GM19397 (cell line): Measurements from ENCODE around the gene DRG1.
"Not testable (repeated sequence)": the region's sequence is repeated elsewhere in the genome, so short reads cannot be mapped to it uniquely, and the experiment has no call there.

Experiments used
- ATAC-seq: cut with Tn5 transposase; IDR thresholded peaks from one replicate; pipeline ENCODE4 v1.9.1; 2021; ENCODE audit warnings: mild to moderate bottlenecking, moderate library complexity; ENCODE audit not compliant: unreplicated experiment

The DRG1 gene, protein sequence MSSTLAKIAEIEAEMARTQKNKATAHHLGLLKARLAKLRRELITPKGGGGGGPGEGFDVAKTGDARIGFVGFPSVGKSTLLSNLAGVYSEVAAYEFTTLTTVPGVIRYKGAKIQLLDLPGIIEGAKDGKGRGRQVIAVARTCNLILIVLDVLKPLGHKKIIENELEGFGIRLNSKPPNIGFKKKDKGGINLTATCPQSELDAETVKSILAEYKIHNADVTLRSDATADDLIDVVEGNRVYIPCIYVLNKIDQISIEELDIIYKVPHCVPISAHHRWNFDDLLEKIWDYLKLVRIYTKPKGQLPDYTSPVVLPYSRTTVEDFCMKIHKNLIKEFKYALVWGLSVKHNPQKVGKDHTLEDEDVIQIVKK

DNA sequence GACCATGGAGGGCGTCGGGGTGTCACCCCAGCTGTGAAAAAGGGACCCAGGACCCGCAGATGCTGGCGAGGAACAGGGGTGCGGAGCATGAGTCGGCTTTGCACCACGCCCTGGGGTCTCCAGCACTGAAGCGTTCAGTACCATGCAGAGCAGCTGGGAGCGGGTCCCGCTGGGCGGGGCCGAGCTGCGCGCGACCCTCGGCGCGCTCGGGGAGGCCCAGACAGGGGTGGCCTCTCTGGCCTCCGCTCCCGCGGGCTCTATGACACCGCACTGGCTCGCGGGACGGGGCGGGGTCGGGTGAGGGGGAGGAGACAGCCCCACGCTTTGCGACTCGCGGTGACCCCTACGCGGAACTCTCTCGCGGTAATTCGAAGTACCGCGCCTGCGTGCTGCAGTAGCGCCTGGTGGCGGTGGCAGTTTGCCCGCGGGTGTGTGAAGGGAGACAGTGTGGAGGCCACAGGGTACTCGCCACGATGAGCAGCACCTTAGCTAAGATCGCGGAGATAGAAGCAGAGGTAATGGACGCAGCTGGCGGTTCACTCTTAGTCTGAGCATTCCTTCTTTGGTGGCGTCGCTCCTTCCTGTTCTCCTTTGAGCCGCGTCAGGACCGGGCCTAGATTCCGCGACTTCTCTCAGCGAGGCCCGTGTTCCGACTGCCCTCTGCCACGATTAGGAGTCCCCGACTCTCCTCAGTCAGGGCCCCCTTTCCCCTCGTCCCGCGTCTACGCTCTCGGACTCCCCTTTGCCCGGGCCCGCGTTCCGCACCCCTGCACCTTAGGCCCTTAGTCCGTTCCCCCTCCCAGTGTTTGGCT is at the start of gene DRG1:
DRG1 (plus strand) TSS at position 394 of the 812 bp plus-strand sequence; CDS start at position 474, 80 bp downstream.
- ATAC-seq = peak; percentile 94

DNA sequence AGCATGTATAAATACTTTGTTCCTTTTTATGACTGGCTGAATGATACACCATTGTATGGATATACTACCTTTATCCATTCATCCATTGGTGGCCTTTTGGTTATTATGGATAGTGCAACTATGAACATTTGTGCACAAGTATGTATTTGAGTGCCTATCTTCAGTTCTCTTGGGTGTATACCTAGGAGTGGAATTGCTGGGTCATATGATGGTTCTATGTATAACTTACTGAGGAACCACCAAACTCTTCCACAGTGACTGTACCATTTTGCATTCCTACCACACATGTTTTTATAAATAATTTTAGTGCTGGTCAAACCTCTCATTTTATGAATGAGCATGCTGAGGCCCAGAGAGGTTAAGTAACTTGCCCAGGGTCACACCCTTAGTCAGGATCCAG is 49.4 kb upstream of the DRG1 start:
- ATAC-seq = no peak

DNA sequence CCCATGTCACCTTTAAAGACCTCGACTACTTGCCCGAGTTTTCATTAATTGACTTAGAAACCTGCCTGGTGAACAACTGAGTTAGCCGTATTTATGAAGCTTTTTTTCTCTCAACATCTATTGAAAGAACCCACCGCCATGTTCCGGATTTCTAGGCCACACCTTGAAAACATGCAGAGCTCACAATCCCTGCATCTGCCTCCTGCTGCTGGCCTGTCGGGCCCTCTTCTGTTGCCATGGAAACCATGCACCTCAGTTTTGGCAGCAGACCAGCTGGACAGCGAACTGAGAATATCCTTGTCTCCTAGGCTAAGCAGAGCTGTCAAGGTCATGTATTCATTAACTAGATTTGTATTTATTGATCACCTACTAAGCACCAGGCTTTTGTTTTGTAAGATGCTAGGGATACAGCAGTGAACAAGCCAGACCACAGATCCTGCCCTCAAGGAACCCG is 49.0 kb upstream of the DRG1 start:
- ATAC-seq = no peak

DNA sequence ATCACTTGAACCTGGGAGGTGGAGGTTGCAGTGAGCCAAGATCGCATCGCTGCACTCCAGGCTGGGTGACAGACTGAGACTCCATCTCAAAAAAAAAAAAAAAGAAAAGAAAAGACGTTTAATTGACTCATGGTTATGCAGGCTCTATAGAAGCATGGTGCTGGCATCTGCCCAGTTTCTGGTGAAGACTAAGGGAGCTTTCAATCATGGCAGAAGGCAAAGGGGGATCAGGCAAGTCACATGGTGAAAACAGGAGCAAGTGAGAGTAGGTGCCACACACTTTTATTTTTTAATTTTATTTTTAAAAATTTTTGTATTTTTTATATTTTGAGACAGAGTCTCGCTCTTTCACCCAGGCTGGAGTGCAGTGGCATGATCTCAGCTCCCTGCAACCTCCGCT is 44.9 kb upstream of the DRG1 start:
- ATAC-seq = no peak

DNA sequence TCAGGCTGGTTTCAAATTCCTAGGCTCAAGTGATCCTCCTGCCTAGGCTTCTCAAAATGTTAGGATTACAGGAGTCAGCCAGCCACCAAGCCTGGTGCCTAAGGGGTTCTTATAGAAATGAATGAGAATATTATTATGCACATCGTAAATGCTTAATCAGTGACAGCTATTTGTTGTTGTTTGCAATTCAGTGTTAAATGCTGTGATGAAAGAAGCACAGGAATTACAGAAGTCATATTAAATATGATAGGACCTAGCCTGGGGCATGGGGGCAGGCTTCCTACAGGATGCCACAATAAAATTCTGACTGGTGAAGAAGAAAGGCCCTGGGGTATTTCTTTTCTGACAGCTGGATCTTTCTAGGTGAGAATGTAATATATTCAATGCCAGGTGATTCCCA is 39.4 kb upstream of the DRG1 start:
- no peak for ATAC-seq

DNA sequence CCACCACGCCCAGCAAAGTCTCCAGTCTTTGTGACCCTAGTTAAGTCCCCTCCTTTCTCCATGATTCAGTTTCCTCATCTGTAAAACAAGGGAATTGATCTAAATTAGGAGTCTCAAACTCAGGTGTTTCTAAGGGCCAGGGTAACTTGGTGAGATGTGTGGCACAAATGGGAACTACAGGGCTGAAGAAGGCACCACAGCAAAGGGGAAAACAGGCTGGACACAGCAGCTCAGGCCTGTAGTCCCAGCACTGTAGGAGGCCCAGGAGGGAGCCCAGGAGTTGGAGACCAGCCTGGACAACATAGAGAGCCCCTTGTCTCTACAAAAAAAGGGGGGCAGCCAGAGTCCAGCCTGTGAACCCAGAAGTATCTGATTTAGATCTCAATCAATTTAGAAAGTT is 37.7 kb upstream of the DRG1 start:
- ATAC-seq = no peak

DNA sequence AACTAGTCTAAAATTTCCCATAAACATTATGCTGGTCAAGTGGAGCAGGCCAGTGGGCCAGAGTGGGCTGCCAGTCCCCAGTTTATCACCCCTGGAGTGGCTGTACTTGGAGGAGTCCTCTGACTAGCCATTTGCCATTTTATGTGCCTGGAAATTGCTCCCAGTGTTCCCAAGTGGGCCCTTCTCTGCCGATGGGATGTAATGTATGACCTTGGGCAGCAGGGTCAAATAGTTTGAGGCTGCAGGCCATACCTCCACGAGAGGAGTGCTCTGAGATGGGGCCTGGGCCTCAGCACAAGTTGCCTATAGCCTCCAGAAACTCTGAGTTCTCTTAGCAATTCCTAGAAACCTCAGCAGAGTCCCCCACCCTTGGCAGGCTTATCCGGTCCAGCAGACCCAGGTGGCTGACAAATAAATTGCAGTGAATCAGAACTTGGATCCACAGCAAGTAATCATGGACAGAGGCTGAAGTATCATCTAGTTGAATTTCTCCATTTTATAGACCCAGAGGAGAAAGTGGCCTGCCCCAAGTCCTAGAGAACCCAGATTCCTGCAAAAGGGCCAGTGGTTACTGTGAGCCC is 35.4 kb upstream of the DRG1 start:
- ATAC-seq = no peak

DNA sequence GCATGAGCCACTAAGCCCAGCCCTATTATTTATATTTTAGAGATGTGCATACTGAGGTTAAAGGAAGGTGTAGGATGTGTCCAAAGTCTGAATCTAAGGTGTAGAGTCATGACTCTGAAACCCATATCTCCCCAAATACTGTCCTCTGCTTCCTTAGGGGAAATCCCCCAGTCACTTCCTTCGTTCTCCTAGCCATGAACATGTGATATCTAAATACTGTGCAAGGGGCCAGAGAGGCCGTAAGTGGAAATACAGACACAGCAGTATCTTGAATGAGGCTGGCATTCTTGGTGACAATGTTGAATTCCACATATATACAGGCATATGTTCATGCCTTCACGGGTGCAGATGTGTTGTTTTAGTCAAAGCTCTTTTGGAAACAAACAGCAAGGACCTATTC is 32.0 kb upstream of the DRG1 start:
- ATAC-seq = no peak

DNA sequence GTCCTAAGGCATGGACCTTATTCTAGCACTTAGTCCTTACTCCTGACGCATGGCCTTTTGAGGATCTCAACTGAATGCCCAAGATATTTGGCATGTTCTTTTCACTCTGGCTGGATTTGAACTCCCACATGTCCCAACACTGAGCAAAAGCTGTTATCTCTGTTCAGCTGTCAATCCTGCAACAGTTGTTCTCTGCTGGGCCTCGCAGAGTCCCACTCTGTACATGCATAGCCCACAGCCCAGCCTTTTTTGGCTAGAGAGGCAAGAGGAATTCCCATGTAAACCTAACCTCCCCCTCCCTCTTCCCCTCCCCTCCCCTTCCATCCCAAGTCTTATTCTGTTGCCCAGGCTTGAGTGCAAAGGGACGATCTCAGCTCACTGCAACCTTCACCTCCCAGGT is 21.8 kb upstream of the DRG1 start:
- no peak for ATAC-seq

DNA sequence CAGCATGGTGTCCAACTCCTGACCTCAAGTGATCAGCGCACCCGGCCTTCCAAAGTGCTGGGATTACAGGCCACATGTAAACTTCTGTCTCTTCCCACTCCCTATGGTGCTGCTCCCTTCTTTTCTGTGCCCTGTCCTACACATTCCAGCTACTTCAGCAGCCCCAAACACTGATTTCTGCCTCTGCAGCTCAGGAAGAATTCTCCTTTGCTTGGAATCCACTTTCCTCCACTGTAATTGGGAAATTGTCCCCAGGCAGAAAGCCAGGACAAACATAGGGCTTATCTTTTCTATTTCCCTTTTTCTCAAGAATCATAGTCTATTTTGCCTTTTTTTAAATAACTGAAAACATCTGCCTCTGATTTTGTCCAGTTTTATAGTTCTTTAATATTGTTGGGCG is 21.3 kb upstream of the DRG1 start:
- ATAC-seq = no peak

DNA sequence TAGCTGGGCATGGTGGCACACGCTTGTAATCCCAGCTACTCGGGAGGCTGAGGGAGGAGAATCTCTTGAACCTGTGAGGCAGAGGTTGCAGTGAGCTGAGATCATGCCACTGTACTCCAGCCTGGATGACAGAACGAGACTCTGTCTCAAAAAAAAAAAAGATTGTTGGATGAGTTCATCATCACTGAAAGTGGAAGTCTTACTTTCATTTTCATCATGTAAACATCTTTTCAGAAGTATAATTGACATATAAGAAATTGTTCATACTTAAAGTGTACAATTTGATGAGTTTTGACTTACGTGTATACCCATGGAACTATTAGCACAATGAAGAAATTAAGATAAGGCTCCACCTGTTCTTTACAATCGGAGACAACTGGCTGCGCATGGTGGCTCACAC is 20.8 kb upstream of the DRG1 start:
- ATAC-seq = not testable (repeated sequence)

DNA sequence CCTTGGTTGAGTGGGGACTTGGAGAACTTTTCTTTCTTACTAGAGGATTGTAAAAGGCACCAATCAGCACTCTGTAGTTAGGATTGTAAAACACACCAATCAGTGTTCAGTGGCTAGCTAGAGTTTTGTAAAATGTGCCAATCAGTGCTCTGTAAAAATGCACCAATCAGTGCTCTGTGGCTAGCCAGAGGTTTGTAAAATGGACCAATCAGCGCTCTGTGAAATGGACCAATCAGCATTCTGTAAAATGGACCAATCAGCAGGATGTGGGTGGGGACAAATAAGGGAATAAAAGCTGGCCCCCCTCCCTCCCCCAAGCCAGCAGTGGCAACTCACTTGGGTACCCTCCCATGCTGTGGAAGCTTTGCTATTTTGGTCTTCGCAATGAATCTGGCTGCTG is 5.5 kb upstream of the DRG1 start:
- no peak for ATAC-seq

DNA sequence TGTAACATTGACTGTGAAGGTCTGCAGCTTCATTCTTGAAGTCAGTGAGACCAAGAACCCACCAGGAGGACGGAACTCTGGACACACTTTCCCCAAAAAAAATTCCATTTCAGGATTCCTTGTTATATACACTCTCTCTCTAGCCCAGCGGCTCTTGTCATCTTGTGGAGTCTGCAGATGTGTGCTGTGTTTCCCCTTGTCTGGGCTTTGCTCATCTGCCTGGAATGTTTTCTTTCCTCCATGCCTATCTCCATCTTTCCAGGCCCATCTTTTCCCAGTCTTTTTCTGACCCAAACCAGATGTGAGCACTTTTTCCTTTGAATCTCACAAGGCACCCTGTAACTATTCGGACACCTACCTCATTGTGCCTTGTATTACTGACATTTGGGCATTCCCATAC is 5.1 kb upstream of the DRG1 start:
- ATAC-seq = no peak

DNA sequence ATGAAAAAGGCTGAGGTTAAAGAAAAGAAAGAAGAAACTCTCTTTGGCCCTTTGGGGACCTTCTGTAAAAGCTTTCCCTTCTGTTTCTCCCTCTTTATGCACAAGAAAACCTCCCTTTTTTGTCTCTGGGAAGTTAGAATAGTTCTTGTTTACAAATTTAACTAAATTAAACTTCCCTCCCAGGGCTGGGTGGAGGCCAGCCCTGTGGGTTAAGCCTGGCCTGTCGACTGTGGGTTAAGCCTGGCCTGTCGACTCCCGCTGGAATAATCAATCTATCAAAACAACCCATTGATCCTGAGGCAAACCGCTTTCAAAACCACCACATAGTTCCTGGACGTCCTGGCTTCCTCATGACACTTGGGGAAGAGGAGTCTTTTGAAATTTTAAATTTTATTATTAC is 1.2 kb upstream of the DRG1 start:
- ATAC-seq = no peak

DNA sequence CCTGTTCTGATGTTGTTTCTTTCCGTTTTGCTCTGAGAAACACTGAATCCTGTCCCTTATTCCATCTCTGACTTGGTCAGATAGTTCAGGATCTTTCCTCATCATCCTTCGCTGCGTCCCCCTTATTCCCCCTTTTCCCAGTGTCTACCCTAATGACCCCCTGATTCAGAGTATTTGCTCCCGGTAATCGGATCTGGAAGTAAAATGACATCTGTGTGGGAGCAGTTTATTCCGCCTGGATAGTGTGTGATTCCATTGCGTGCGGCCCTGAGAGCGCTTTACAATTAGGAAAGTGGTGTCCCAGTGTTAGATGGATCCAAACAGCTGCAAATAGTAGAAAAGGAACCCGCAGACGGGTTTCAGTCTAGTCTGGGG is 606 bp downstream of the DRG1 start:
- ATAC-seq = no peak

DNA sequence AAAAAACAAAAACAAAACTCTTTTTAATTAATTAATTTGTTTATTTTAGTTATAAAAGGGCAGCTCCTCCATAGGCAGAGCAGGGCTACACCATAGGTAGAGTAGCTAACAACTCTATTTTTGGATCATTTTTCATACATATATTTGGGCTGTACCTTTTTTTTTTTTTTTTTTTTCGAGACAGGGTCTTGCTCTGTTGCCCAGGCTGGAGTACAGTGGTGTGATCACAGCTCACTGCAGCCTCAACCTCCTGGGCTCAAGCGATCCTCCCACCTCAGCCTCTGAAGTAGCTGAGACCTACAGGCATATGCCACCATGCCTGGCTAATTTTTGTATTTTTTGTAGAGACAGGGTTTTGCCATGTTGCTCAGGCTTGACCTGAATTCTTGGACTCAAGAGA is 2.9 kb downstream of the DRG1 start:
- not testable (repeated sequence) for ATAC-seq

DNA sequence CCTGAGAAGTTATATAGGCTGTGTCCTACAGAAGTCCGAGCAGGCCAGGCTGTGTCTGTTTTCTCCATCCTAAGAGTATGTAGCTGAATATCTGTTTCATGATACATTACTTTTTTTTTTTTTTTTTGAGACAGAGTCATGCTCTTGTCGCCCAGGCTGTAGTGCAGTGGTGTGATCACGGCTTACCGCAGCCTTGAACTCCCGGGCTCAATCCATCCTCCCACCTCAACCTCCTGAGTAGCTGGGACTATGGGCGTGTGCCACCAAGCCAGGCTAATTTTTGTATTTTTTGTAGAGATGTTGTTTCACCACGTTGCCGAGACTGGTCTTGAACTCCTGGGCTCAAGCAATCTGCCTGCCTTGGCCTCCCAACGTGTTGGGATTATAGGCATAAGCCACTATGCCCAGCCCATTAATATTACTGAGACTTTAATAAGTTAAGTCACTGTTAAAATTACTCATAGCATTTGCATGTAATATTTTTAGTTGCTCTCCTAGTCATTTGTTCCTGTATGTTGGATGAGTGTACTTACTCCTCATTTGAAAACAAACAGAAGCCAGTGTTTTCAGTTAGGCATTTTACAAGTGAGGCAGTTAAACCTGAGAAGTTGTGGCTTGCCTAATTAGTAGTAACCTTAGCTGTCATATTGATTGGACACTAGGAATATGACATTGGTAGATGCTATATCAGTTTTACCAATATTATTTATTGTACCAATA is 26.1 kb downstream of the DRG1 start:
- ATAC-seq = no peak

DNA sequence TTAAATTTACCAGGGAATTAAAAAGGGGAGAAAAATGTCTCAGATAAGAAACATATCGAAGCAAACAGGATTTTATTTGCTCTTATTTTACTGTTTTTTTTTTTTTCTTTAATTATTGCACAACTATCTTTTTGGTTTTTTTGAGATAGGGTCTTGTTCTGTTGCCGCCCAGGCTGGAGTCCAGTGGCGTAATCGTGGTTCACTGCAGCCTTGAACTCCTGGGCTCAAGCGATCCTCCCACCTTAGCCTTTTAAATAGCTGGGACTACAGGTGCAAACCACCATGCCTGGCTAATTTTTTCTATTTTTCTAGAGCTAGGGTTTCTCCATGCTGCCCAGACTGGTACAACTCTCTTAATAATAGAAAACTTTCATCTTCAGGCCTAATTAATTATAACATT is 32.5 kb downstream of the DRG1 start:
- ATAC-seq = no peak

DNA sequence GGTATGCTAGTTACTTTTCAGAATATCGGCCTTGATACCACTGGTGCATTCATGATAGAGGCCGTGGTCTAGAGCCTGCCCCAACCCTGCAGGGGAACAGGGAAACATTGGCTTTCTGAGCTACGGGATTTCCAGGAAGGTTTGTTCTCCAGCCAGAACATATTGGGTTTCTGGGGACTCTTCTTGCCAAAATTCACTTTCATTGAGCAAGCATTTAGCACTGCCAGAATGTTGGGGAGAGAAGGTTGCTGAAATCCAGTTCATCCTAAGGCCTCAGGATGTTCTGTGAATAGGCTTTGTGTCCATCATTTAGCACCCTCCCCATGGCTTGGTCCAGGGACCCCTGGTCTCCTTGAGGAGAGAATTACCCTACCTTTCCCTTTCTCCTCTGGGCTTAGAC is 36.7 kb downstream of the DRG1 start:
- no peak for ATAC-seq

DNA sequence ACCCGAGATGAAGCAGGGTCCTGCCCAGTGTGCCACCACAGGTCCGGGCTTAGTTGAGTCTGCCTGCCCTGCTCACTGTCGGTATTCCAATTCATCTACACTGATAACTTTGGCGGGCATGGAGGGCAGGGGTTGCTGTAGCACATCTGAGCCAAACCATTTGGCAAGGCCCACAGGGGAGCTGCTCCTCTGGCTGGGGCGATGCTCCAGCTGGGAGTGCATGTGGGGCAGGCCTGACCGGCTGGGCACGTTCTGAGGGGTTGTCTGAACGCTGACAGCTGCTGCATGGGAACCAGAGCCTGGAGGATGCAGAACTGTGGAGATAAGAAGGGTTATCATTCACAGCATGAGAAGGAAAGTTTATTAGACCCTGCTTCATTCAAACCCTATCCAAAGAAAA is 40.4 kb downstream of the DRG1 start:
- no peak for ATAC-seq

DNA sequence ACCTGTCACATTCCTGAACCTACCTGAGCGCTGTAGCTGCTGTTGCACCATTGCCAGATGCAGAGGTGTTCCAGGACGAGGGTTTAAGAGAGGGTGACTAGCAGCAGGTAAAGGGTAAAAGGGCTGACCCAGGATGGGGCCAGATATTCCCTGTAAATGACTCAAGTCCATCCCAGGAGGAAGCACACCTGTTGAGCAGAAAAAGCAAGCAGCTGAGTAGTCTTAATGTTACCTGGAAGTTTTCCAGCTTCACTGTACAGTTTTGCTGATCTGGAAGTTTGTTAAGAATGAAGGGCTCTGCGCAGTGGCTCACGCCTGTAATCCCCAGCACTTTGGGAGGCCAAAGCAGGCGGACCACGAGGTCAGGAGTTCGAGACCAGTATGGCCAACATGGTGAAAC is 41.3 kb downstream of the DRG1 start:
- ATAC-seq = no peak
